HCT116 (cell line): ENCODE measurements around the gene KIF3C. TPM values are rescaled to one million over a fixed set of nuclear protein-coding genes. Genes with fewer than 3 reads are reported as not detected.

Experiments used
- ATAC-seq: fragments of 200-7000 bp; cut with Tn5 transposase; 2 replicates; pipeline ENCODE4 v1.9.1; 2020; ENCODE audit warnings: mild to moderate bottlenecking, moderate library complexity
- BruUV-seq: library from RNA; stranded (reverse); fragments of 400-500 nt; replicated peaks from 2 replicates; lab custom pipeline; 2021; lab: Mats Ljungman, UMichigan
- CTCF ChIA-PET: fragments of 300-600 bp; sonication (Branson Sonifier 250); formaldehyde crosslinking; loops from one replicate; lab custom pipeline; 2021; ENCODE audit warnings: antibody characterized with exemption; lab: Charles Lee
- POLR2A ChIA-PET: fragments of 300-600, 350-600 bp; sonication (Branson Sonifier 250); formaldehyde crosslinking; loops from one replicate; lab custom pipeline; 2021; ENCODE audit warnings: antibody characterized with exemption; lab: Charles Lee
- RAD21 ChIA-PET, 2 experiments: fragments of 300-600 bp; sonication (Branson Sonifier 250); formaldehyde crosslinking; loops; one replicate each; lab custom pipeline; 2023; ENCODE audit warnings: low total read pairs in 2 of 2; ENCODE audit not compliant: uncharacterized antibody in 2 of 2, unreplicated experiment in 2 of 2, low non-redundant PET in 1 of 2; lab: Charles Lee
- DNase-seq: peaks from one replicate; pipeline ENCODE4 v3.0.0-alpha.2; 2010; ENCODE audit warnings: low read depth, low spot score
- H2AFZ ChIP-seq: fragments of 200-600 bp; shearing (Covaris generic), sonication (generic); 2 replicates; pipeline ENCODE4 v1.6.1; 2017; ENCODE audit warnings: low read depth, mixed run types, mixed read lengths, antibody characterized with exemption, low read length; ENCODE audit not compliant: poor library complexity, severe bottlenecking
- H3K27ac ChIP-seq: 2 replicates; pipeline ENCODE4 v1.5.1; 2012; ENCODE audit warnings: low read depth, low read length
- H3K27me3 ChIP-seq: fragments of 200-600 bp; sonication (generic); 2 replicates; pipeline ENCODE4 v1.6.1; 2016; ENCODE audit warnings: mixed run types, low read length, mixed read lengths; ENCODE audit not compliant: insufficient read depth
- H3K36me3 ChIP-seq, 2 experiments: fragments of 200-500 bp in 1 of 2; fragments of 200-600 bp in 1 of 2; sonication (Bioruptor generic) in 1 of 2; sonication (generic) in 1 of 2; 2 replicates each; pipeline versions ENCODE4 v1.5.1 to v1.6.1; 2014 to 2016; ENCODE audit warnings: low read length in 2 of 2, inconsistent platforms in 1 of 2, mixed read lengths in 1 of 2, mixed run types in 1 of 2; ENCODE audit not compliant: insufficient read depth in 2 of 2, control insufficient read depth in 1 of 2
- H3K4me1 ChIP-seq, 2 experiments: fragments of 200-600 bp in 1 of 2; sonication (generic) in 1 of 2; 2 replicates each; pipeline versions ENCODE4 v1.5.1 to v1.6.1; 2012 to 2017; ENCODE audit warnings: low read length in 2 of 2, inconsistent platforms in 1 of 2, mild to moderate bottlenecking in 1 of 2, mixed read lengths in 1 of 2, mixed run types in 1 of 2, moderate library complexity in 1 of 2; ENCODE audit not compliant: insufficient read depth in 2 of 2, control insufficient read depth in 1 of 2
- H3K4me2 ChIP-seq: fragments of 200-600 bp; sonication (generic); 2 replicates; pipeline ENCODE4 v1.6.1; 2017; ENCODE audit warnings: mixed run types, low read length, mixed read lengths
- H3K4me3 ChIP-seq, 2 experiments: fragments of 200-600 bp in 1 of 2; sonication (generic) in 1 of 2; replicated peaks in 1 of 2; 2 replicates each; pipeline ENCODE4 v1.5.1; 2011 to 2016; ENCODE audit warnings: low read length in 2 of 2, control low read depth in 1 of 2, low read depth in 1 of 2, mild to moderate bottlenecking in 1 of 2, mixed read lengths in 1 of 2, mixed run types in 1 of 2
- H3K79me2 ChIP-seq: fragments of 200-600 bp; sonication (generic); 2 replicates; pipeline ENCODE4 v1.6.1; 2017; ENCODE audit warnings: mild to moderate bottlenecking, mixed run types, low read length, moderate library complexity, mixed read lengths; ENCODE audit not compliant: insufficient read depth
- H3K9ac ChIP-seq: fragments of 200-600 bp; sonication (generic); 2 replicates; pipeline ENCODE4 v1.6.1; 2016; ENCODE audit warnings: low read length, mixed read lengths
- H3K9me2 ChIP-seq: fragments of 200-600 bp; sonication (generic), shearing (Covaris generic); 2 replicates; pipeline ENCODE4 v1.6.1; 2017; ENCODE audit warnings: mixed run types, mild to moderate bottlenecking, moderate library complexity; ENCODE audit not compliant: insufficient read depth
- H3K9me3 ChIP-seq, 2 experiments: fragments of 200-500 bp in 1 of 2; fragments of 200-600 bp in 1 of 2; sonication (Bioruptor generic) in 1 of 2; sonication (generic) in 1 of 2; 2 replicates each; pipeline ENCODE4 v1.6.1; 2014 to 2017; ENCODE audit warnings: low read length in 2 of 2, mixed read lengths in 2 of 2, inconsistent platforms in 1 of 2, low read depth in 1 of 2, mild to moderate bottlenecking in 1 of 2, mixed run types in 1 of 2, moderate library complexity in 1 of 2; ENCODE audit not compliant: control insufficient read depth in 1 of 2, insufficient read depth in 1 of 2
- H4K20me1 ChIP-seq: fragments of 200-600 bp; sonication (generic), shearing (Covaris generic); 2 replicates; pipeline ENCODE4 v1.6.1; 2017; ENCODE audit warnings: mixed run types, mild to moderate bottlenecking, moderate library complexity; ENCODE audit not compliant: insufficient read depth
- ATF3 ChIP-seq: IDR thresholded peaks from 2 replicates; pipeline ENCODE4 v1.6.1; 2012
- ELF1 ChIP-seq: IDR thresholded peaks from 2 replicates; pipeline ENCODE4 v1.6.1; 2012; ENCODE audit warnings: low read depth, borderline replicate concordance
- EZH2 ChIP-seq: fragments of 200-600 bp; sonication (generic); IDR thresholded peaks from 2 replicates; pipeline ENCODE4 v1.6.1; 2017; ENCODE audit warnings: antibody characterized with exemption, mixed run types
- FOSL1 ChIP-seq: IDR thresholded peaks from 2 replicates; pipeline ENCODE4 v1.6.1; 2012; ENCODE audit warnings: low read depth
- POLR2A ChIP-seq: IDR thresholded peaks from 2 replicates; pipeline ENCODE4 v1.7.0; 2011; ENCODE audit warnings: borderline replicate concordance; ENCODE audit not compliant: insufficient read depth, insufficient read length; ENCODE audit errors: extremely low read depth
- POLR2AphosphoS5 ChIP-seq: IDR thresholded peaks from 2 replicates; pipeline ENCODE4 v1.6.1; 2011; ENCODE audit warnings: mild to moderate bottlenecking, low read depth, low read length, moderate library complexity
- RAD21 ChIP-seq: IDR thresholded peaks from 2 replicates; pipeline ENCODE4 v1.6.1; 2012; ENCODE audit warnings: low read depth, mild to moderate bottlenecking
- REST ChIP-seq: IDR thresholded peaks from 2 replicates; pipeline ENCODE4 v1.6.1; 2012; ENCODE audit warnings: low read depth
- SIN3A ChIP-seq: IDR thresholded peaks from 2 replicates; pipeline ENCODE4 v1.6.1; 2012; ENCODE audit warnings: low read depth
- SRF ChIP-seq: IDR thresholded peaks from 2 replicates; pipeline ENCODE4 v1.6.1; 2012; ENCODE audit warnings: low read depth
- TCF7L2 ChIP-seq: IDR thresholded peaks from 2 replicates; pipeline ENCODE4 v1.7.0; 2011; ENCODE audit warnings: borderline replicate concordance, inconsistent platforms; ENCODE audit not compliant: insufficient read depth, insufficient read length; ENCODE audit errors: extremely low read depth
- YY1 ChIP-seq: IDR thresholded peaks from 2 replicates; pipeline ENCODE4 v1.6.1; 2011; ENCODE audit warnings: low read length, low read depth, moderate library complexity, mild to moderate bottlenecking; ENCODE audit not compliant: insufficient replicate concordance; ENCODE audit errors: extremely low read depth
- ZBTB33 ChIP-seq: IDR thresholded peaks from 2 replicates; pipeline ENCODE4 v1.6.1; 2011; ENCODE audit warnings: mild to moderate bottlenecking, low read length, moderate library complexity; ENCODE audit not compliant: insufficient replicate concordance; ENCODE audit errors: extremely low read depth
- ZFX ChIP-seq: fragments of 450-650 bp; IDR thresholded peaks from 2 replicates; pipeline ENCODE4 v1.6.1; 2017
- intact Hi-C: fragments of 100-400 bp; cut with micrococcal nuclease; formaldehyde crosslinking; loops from 2 replicates; pipeline ENCODE4 v1.10.0; 2022
- total RNA-seq: library from RNA; stranded (reverse); gene quantifications from one replicate; pipeline ENCODE4 v1.2.1, GENCODE V29; 2021; ENCODE audit not compliant: unreplicated experiment

KIF3C gene
- total RNA-seq, 1 experiment from 2014 or later, result 5.4 TPM

GRCh38 chr2:25895018-25895417 lies 87.3 kb downstream of the KIF3C start (continued):
- TF ChIP-seq REST (no peak), FOSL1 (no peak), POLR2A (no peak)

GRCh38 chr2:25894135-25894830 lies 88.0 kb downstream of the KIF3C start:
- RAD21 ChIA-PET, result no interaction called here
- POLR2A ChIA-PET, result no interaction called here
- intact Hi-C loops, result no loop called here
- no peaks in the 10 kb centered on the region for H3K27me3 ChIP-seq
- H3K79me2 ChIP-seq, result no peaks in the 10 kb centered on the region
- no peaks in the 10 kb centered on the region for H3K9me3 ChIP-seq
- no peak overlapping the region for H3K27ac ChIP-seq
- H3K9ac ChIP-seq, result no peak overlapping the region
- H2AFZ ChIP-seq, result no peak overlapping the region
- H3K4me2 ChIP-seq, result no peak overlapping the region
- CTCF ChIA-PET, result interaction anchor here (0.9 kb wide), 1 partner anchor 57 kb away, joined by 3 read pairs; no protein-coding TSS in a partner anchor
- ATAC-seq (no peak), DNase-seq (no peak)
- TF ChIP-seq POLR2AphosphoS5, result no peak
- no peak for TF ChIP-seq ELF1
- no peak for TF ChIP-seq ZBTB33
- TF ChIP-seq RAD21, result no peak
- no peak for TF ChIP-seq SRF
- TF ChIP-seq ATF3, result no peak
- no peak for TF ChIP-seq REST
- TF ChIP-seq ZFX, result no peak
- no peak for TF ChIP-seq TCF7L2
- no peak for TF ChIP-seq YY1
- no peak for TF ChIP-seq SIN3A
- no peak for TF ChIP-seq FOSL1
- no peak for TF ChIP-seq EZH2
- H3K36me3 ChIP-seq, result no peaks in the 10 kb centered on the region
- no TSS peak for BruUV-seq
- no peaks in the 10 kb centered on the region for H3K4me1 ChIP-seq
- no peaks in the 10 kb centered on the region for H3K9me2 ChIP-seq
- no peaks in the 10 kb centered on the region for H4K20me1 ChIP-seq
- H3K4me3 ChIP-seq, result no peak overlapping the region
